ENCODE results near the gene C22orf23. TPM values are rescaled to one million over a fixed set of nuclear protein-coding genes. Genes with fewer than 3 reads are reported as not detected.
A peak's percentile ranks its signal among the peaks of the same experiment; 100 is the strongest.

C22orf23 gene
- polyA plus RNA-seq, 1 of the 3 experiments (the other 2 are of a cell fraction): 0.33 TPM

DNA sequence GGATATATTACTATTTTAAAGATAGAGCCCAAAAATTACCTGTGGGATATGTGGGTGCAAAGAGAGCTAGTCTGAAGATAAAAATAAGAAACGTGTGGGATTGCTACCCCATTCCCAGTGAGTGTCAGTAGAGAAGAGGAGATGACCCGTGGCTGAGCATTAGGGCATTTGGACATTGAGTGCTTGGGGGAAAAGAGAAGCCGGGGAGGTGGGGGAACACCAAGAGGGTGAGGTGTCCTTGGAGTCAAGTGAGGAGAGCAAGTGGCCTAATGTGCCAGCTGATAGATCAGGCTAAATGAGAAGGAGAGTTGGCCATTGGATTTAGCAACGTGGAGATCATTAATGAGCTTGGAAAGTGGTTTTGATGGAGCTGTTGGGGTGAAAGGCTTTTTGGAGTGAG is 1.3 kb upstream of the C22orf23 start:
- Histone ChIP-seq H2AFZ (ENCODE audit: low read depth) (no peak overlapping the region), H3K27me3 (ENCODE audit: insufficient read depth) (no peaks in the 10 kb centered on the region), H3K79me2 (ENCODE audit: insufficient read depth) (peaks cover 29% of the 10 kb centered on the region), H3F3A (replicated peaks; ENCODE audit: insufficient read depth) (no peaks in the 10 kb centered on the region), H3K4me2 (peak overlapping the region; percentile 81), H3K9me2 (no peaks in the 10 kb centered on the region), H3K9me3 (no peaks in the 10 kb centered on the region), H3K27ac (ENCODE audit: low read depth in 2 of 2, low read length in 1 of 2) (no peak overlapping the region), H3K36me3 (replicated peaks in 1 of 2; ENCODE audit: control insufficient read depth in 1 of 2, insufficient read depth in 2 of 2, low read length in 1 of 2) (peaks cover 0 to 19% of the 10 kb centered on the region in 2 experiments), H4K20me1 (ENCODE audit: insufficient read depth) (no peaks in the 10 kb centered on the region), H3K4me1 (ENCODE audit: control insufficient read depth in 1 of 2, insufficient read depth in 2 of 2, low read depth in 1 of 2, low read length in 1 of 2) (peaks cover 0 to 8% of the 10 kb centered on the region in 2 experiments; a peak in 2 of 4 replicates), H3K9ac (peak overlapping the region; percentile 77; the same call in 1 of the 2 replicates), H3K4me3 (ENCODE audit: low read depth in 2 of 2, low read length in 1 of 2) (peak overlapping the region; percentile 75 to 80)
- ChIA-PET POLR2A (interaction anchor here (0.6 kb wide), 1 partner anchor 106 kb away, joined by 3 read pairs; no protein-coding TSS in a partner anchor), CTCF (interaction anchor here (1.1 to 1.6 kb wide), 2 partner anchors 10 to 12 kb away, joined by 3 to 5 read pairs; no protein-coding TSS in a partner anchor)
- no peak for TF ChIP-seq GABPA (IDR thresholded peaks at IDR 0.05; ENCODE audit: low read depth)
- no peak for TF ChIP-seq EZH2phosphoT487 (IDR thresholded peaks at IDR 0.05; ENCODE audit: borderline replicate concordance, low read depth)
- TF ChIP-seq, protein P1, sequence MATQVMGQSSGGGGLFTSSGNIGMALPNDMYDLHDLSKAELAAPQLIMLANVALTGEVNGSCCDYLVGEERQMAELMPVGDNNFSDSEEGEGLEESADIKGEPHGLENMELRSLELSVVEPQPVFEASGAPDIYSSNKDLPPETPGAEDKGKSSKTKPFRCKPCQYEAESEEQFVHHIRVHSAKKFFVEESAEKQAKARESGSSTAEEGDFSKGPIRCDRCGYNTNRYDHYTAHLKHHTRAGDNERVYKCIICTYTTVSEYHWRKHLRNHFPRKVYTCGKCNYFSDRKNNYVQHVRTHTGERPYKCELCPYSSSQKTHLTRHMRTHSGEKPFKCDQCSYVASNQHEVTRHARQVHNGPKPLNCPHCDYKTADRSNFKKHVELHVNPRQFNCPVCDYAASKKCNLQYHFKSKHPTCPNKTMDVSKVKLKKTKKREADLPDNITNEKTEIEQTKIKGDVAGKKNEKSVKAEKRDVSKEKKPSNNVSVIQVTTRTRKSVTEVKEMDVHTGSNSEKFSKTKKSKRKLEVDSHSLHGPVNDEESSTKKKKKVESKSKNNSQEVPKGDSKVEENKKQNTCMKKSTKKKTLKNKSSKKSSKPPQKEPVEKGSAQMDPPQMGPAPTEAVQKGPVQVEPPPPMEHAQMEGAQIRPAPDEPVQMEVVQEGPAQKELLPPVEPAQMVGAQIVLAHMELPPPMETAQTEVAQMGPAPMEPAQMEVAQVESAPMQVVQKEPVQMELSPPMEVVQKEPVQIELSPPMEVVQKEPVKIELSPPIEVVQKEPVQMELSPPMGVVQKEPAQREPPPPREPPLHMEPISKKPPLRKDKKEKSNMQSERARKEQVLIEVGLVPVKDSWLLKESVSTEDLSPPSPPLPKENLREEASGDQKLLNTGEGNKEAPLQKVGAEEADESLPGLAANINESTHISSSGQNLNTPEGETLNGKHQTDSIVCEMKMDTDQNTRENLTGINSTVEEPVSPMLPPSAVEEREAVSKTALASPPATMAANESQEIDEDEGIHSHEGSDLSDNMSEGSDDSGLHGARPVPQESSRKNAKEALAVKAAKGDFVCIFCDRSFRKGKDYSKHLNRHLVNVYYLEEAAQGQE (IDR thresholded peaks at IDR 0.05; ENCODE audit: low read depth, low read length): no peak
- no peak for TF ChIP-seq FOXJ3 (CRISPR knock-in tag; IDR thresholded peaks at IDR 0.05)
- TF ChIP-seq YY1 (IDR thresholded peaks at IDR 0.05; ENCODE audit: low read depth): no peak
- TF ChIP-seq, protein P2, sequence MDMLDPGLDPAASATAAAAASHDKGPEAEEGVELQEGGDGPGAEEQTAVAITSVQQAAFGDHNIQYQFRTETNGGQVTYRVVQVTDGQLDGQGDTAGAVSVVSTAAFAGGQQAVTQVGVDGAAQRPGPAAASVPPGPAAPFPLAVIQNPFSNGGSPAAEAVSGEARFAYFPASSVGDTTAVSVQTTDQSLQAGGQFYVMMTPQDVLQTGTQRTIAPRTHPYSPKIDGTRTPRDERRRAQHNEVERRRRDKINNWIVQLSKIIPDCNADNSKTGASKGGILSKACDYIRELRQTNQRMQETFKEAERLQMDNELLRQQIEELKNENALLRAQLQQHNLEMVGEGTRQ (IDR thresholded peaks at IDR 0.05; ENCODE audit: borderline replicate concordance, low read depth, low read length): no peak
- TF ChIP-seq GATA2 (CRISPR knock-in tag; IDR thresholded peaks at IDR 0.05): no peak
- TF ChIP-seq SMC3 (IDR thresholded peaks at IDR 0.05; ENCODE audit: low read depth, low read length): no peak
- TF ChIP-seq NFIC (IDR thresholded peaks at IDR 0.05; ENCODE audit: borderline replicate concordance): no peak
- TF ChIP-seq MEF2A (IDR thresholded peaks at IDR 0.05; ENCODE audit: borderline replicate concordance, low read depth): no peak
- TF ChIP-seq, protein P3, sequence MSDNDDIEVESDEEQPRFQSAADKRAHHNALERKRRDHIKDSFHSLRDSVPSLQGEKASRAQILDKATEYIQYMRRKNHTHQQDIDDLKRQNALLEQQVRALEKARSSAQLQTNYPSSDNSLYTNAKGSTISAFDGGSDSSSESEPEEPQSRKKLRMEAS (IDR thresholded peaks at IDR 0.05; ENCODE audit: low read depth): no peak
- TF ChIP-seq, protein P4, sequence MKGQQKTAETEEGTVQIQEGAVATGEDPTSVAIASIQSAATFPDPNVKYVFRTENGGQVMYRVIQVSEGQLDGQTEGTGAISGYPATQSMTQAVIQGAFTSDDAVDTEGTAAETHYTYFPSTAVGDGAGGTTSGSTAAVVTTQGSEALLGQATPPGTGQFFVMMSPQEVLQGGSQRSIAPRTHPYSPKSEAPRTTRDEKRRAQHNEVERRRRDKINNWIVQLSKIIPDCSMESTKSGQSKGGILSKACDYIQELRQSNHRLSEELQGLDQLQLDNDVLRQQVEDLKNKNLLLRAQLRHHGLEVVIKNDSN (IDR thresholded peaks at IDR 0.05; ENCODE audit: borderline replicate concordance, low read depth): no peak
- TF ChIP-seq MXI1 (IDR thresholded peaks at IDR 0.05; ENCODE audit: low read depth, low read length): no peak
- TF ChIP-seq, protein P5, sequence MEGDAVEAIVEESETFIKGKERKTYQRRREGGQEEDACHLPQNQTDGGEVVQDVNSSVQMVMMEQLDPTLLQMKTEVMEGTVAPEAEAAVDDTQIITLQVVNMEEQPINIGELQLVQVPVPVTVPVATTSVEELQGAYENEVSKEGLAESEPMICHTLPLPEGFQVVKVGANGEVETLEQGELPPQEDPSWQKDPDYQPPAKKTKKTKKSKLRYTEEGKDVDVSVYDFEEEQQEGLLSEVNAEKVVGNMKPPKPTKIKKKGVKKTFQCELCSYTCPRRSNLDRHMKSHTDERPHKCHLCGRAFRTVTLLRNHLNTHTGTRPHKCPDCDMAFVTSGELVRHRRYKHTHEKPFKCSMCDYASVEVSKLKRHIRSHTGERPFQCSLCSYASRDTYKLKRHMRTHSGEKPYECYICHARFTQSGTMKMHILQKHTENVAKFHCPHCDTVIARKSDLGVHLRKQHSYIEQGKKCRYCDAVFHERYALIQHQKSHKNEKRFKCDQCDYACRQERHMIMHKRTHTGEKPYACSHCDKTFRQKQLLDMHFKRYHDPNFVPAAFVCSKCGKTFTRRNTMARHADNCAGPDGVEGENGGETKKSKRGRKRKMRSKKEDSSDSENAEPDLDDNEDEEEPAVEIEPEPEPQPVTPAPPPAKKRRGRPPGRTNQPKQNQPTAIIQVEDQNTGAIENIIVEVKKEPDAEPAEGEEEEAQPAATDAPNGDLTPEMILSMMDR (IDR thresholded peaks at IDR 0.05): no peak
- no peak for TF ChIP-seq FOXM1 (IDR thresholded peaks at IDR 0.05; ENCODE audit: low read depth)
- no peak for TF ChIP-seq RCOR1 (IDR thresholded peaks at IDR 0.05; ENCODE audit: low read length)
- TF ChIP-seq RFX5 (IDR thresholded peaks at IDR 0.05; ENCODE audit: low read length): no peak
- no peak for TF ChIP-seq FOSL2 (IDR thresholded peaks at IDR 0.05; ENCODE audit: borderline replicate concordance, low read depth)
- TF ChIP-seq TCF12 (IDR thresholded peaks at IDR 0.05): no peak
- no peak for TF ChIP-seq CHD2 (IDR thresholded peaks at IDR 0.05; ENCODE audit: low read length, partially characterized antibody)
- 39% methylated on average over 4 of the region's 4 CpGs for WGBS (ENCODE audit: low lambda C conversion rate)
- DNase-seq: no peak
